GM12878 (cell line): ENCODE results near the gene NPAS3. TPM values are rescaled to one million over a fixed set of nuclear protein-coding genes. Genes with fewer than 3 reads are reported as not detected.

Source experiments
- ATAC-seq: fragments of 200-7000 bp; cut with Tn5 transposase; 3 replicates; pipeline ENCODE4 v1.9.1; 2020; ENCODE audit warnings: mild to moderate bottlenecking, moderate library complexity
- BruUV-seq: library from RNA; stranded (reverse); fragments of 400-500 nt; replicated peaks from 2 replicates; lab custom pipeline; 2021; lab: Mats Ljungman, UMichigan
- CTCF ChIA-PET: fragments of 300-600 bp; sonication (Branson Sonifier 250); formaldehyde crosslinking; extraction: SDS; loops from one replicate; lab custom pipeline; 2021; ENCODE audit warnings: inconsistent platforms; lab: Yijun Ruan, JAX
- POLR2A ChIA-PET: fragments of 350-600 bp; formaldehyde crosslinking; extraction: SDS; loops from one replicate; lab custom pipeline; 2021; ENCODE audit warnings: inconsistent platforms; lab: Charles Lee
- RAD21 ChIA-PET: fragments of 300-600 bp; sonication (Branson Sonifier 250); formaldehyde crosslinking; loops from one replicate; lab custom pipeline; 2023; ENCODE audit warnings: antibody characterized with exemption; ENCODE audit not compliant: unreplicated experiment; lab: Charles Lee
- SMC1A ChIA-PET: fragments of 300-600 bp; sonication (Branson Sonifier 250); formaldehyde crosslinking; loops from one replicate; lab custom pipeline; 2023; ENCODE audit not compliant: unreplicated experiment, uncharacterized antibody; lab: Charles Lee
- DNase-seq: peaks from one replicate; pipeline ENCODE4 v3.0.0-alpha.2; 2011; ENCODE audit warnings: low read depth, low spot score
- FAIRE-seq: peaks from 3 replicates; lab custom pipeline; 2011; peaks lifted over from hg19 to GRCh38; lab: Jason Lieb, UNC
- H2AFZ ChIP-seq: 2 replicates; pipeline ENCODE4 v1.6.0; 2011; ENCODE audit warnings: low read depth, low read length, control low read depth; ENCODE audit not compliant: control insufficient read depth
- H3K27ac ChIP-seq: 2 replicates; pipeline ENCODE4 v1.5.1; 2011; ENCODE audit warnings: control low read depth; ENCODE audit not compliant: control insufficient read depth, insufficient read depth
- H3K27me3 ChIP-seq, 2 experiments: replicated peaks in 1 of 2; 2 replicates each; pipeline versions ENCODE4 v1.6.0 to v1.6.1; 2011; ENCODE audit warnings: low read length in 1 of 2; ENCODE audit not compliant: control insufficient read depth in 2 of 2, insufficient read depth in 2 of 2
- H3K36me3 ChIP-seq, 2 experiments: 2 replicates each; pipeline ENCODE4 v1.5.1; 2011; ENCODE audit warnings: low read length in 1 of 2; ENCODE audit not compliant: control insufficient read depth in 2 of 2, insufficient read depth in 2 of 2
- H3K4me1 ChIP-seq: 2 replicates; pipeline ENCODE4 v1.6.1; 2011; ENCODE audit warnings: mild to moderate bottlenecking, low read length, moderate library complexity, mixed read lengths; ENCODE audit not compliant: control insufficient read depth, insufficient read depth
- H3K4me2 ChIP-seq: 2 replicates; pipeline ENCODE4 v1.6.0; 2011; ENCODE audit warnings: control low read depth; ENCODE audit not compliant: control insufficient read depth, insufficient read depth
- H3K4me3 ChIP-seq: fragments of 200-600 bp; sonication (generic); 2 replicates; pipeline ENCODE4 v1.5.1; 2016
- H3K79me2 ChIP-seq: 2 replicates; pipeline ENCODE4 v1.6.0; 2011; ENCODE audit warnings: low read length; ENCODE audit not compliant: control insufficient read depth, insufficient read depth
- H3K9ac ChIP-seq: 2 replicates; pipeline ENCODE4 v1.8.0; 2011; ENCODE audit warnings: low read length, control low read depth, mixed read lengths; ENCODE audit not compliant: control insufficient read depth, insufficient read depth
- H3K9me3 ChIP-seq: replicated peaks from 3 replicates; pipeline ENCODE4 v1.5.1; 2011; ENCODE audit warnings: mild to moderate bottlenecking, low read length; ENCODE audit not compliant: control insufficient read depth, insufficient read depth
- H4K20me1 ChIP-seq: 2 replicates; pipeline ENCODE4 v1.6.0; 2011; ENCODE audit not compliant: control insufficient read depth, insufficient read depth
- BACH1 ChIP-seq: fragments of 450-650 bp; IDR thresholded peaks from 2 replicates; pipeline ENCODE4 v1.6.1; 2017; ENCODE audit warnings: mild to moderate bottlenecking, borderline replicate concordance
- CBX3 ChIP-seq: fragments of 200-600 bp; sonication (generic); IDR thresholded peaks from 2 replicates; pipeline ENCODE4 v1.6.1; 2016; ENCODE audit warnings: low read depth, borderline replicate concordance
- CREM ChIP-seq: IDR thresholded peaks from 2 replicates; pipeline ENCODE4 v1.6.1; 2014; ENCODE audit warnings: antibody characterized with exemption, low read depth
- HDAC2 ChIP-seq: fragments of 200-600 bp; sonication (generic); IDR thresholded peaks from 2 replicates; pipeline ENCODE4 v1.6.1; 2017
- HDAC6 ChIP-seq: fragments of 200-600 bp; sonication (generic); IDR thresholded peaks from one replicate; pipeline ENCODE4 v1.8.0; 2017; ENCODE audit warnings: antibody characterized with exemption; ENCODE audit not compliant: unreplicated experiment
- HDGF ChIP-seq: fragments of 450-650 bp; IDR thresholded peaks from 2 replicates; pipeline ENCODE4 v1.6.1; 2016; ENCODE audit warnings: antibody characterized with exemption
- KLF5 ChIP-seq: fragments of 450-650 bp; IDR thresholded peaks from 2 replicates; pipeline ENCODE4 v1.6.1; 2014; ENCODE audit warnings: mild to moderate bottlenecking; ENCODE audit not compliant: partially characterized antibody
- MEF2A ChIP-seq: IDR thresholded peaks from 2 replicates; pipeline ENCODE4 v1.6.1; 2011; ENCODE audit warnings: low read depth, mild to moderate bottlenecking, low read length, moderate library complexity; ENCODE audit not compliant: insufficient read depth
- MTA2 ChIP-seq: fragments of 450-650 bp; IDR thresholded peaks from 2 replicates; pipeline ENCODE4 v1.6.1; 2016; ENCODE audit warnings: low read depth, mild to moderate bottlenecking, moderate library complexity
- MYB ChIP-seq: fragments of 150-350 bp; IDR thresholded peaks from 2 replicates; pipeline ENCODE4 v1.6.1; 2014; ENCODE audit warnings: mild to moderate bottlenecking, low read depth, low read length, borderline replicate concordance
- SUZ12 ChIP-seq: fragments of 200-600 bp; sonication (generic); IDR thresholded peaks from one replicate; pipeline ENCODE4 v1.6.1; 2018; ENCODE audit warnings: antibody characterized with exemption, mild to moderate bottlenecking; ENCODE audit not compliant: unreplicated experiment
- TARDBP ChIP-seq: IDR thresholded peaks from 2 replicates; pipeline ENCODE4 v1.6.1; 2016; ENCODE audit warnings: borderline replicate concordance
- TCF12 ChIP-seq: IDR thresholded peaks from 2 replicates; pipeline ENCODE4 v1.6.1; 2011; ENCODE audit warnings: low read depth, mild to moderate bottlenecking, low read length
- TCF7 ChIP-seq: IDR thresholded peaks from 2 replicates; pipeline ENCODE4 v1.6.1; 2014; ENCODE audit warnings: antibody characterized with exemption, borderline replicate concordance
- ZNF384 ChIP-seq: IDR thresholded peaks from 2 replicates; pipeline ENCODE4 v1.6.1; 2012; ENCODE audit warnings: low read depth, mild to moderate bottlenecking, low read length, improper control_type of control experiment, borderline replicate concordance
- ZZZ3 ChIP-seq: IDR thresholded peaks from 2 replicates; pipeline ENCODE4 v1.6.1; 2011; ENCODE audit warnings: low read depth; ENCODE audit not compliant: control insufficient read depth, insufficient read length
- WGBS: methylation state at CpG from one replicate; pipeline ENCODE4 v1.1.6; 2016; ENCODE audit warnings: low lambda C conversion rate; ENCODE audit not compliant: insufficient replicate concordance, insufficient coverage; ENCODE audit errors: missing lambda C conversion rate; 5-methylcytosine and 5-hydroxymethylcytosine counted together
- in situ Hi-C: fragments of 300-500 bp; cut with MboI; formaldehyde crosslinking; loops from 9 replicates; pipeline ENCODE4 v1.14.3; 2018; ENCODE audit warnings: mixed read lengths
- intact Hi-C: fragments of 100-400 bp; cut with micrococcal nuclease; formaldehyde crosslinking; loops from one replicate; pipeline ENCODE4 v1.14.2; 2022; ENCODE audit not compliant: unreplicated experiment
- polyA plus RNA-seq, 11 experiments: library from polyadenylated mRNA; depleted of rRNA in 4 of 11; unstranded in 6 of 11; stranded (reverse) in 5 of 11; fragments of >200 nt; fragmentation: Nextera tagmentation in 4 of 11; fragmentation: Illumina TruSeq in 1 of 11; extraction: Ambion mirVana in 4 of 11; extraction: Trizol in 1 of 11; gene quantifications; 1 replicate in 1 of 11; 2 replicates in 10 of 11; pipeline versions ENCODE4 v1.2.1 to v1.2.3, GENCODE V29; 2011 to 2016; ENCODE audit warnings: inconsistent platforms in 2 of 11, missing spikeins in 2 of 11, low read depth in 1 of 11
- total RNA-seq, 4 experiments: library from RNA; depleted of rRNA in 3 of 4; stranded (reverse); fragments of >200 nt in 3 of 4; fragmentation: Illumina TruSeq in 1 of 4; extraction: Trizol in 1 of 4; gene quantifications; 2 replicates each; pipeline versions ENCODE4 v1.2.1 to v1.2.3, GENCODE V29; 2013 to 2021
- TF ChIP-seq, protein P1 (sequence below): IDR thresholded peaks from 2 replicates; pipeline ENCODE4 v1.6.1; 2012; ENCODE audit warnings: low read depth, low read length, improper control_type of control experiment
- TF ChIP-seq, protein P2 (sequence below): IDR thresholded peaks from 2 replicates; pipeline ENCODE4 v1.6.1; 2011; ENCODE audit warnings: borderline replicate concordance, low read depth, mild to moderate bottlenecking, moderate library complexity, low read length; ENCODE audit not compliant: insufficient read depth, poor library complexity, severe bottlenecking
- TF ChIP-seq, protein P3 (sequence below): IDR thresholded peaks from 2 replicates; pipeline ENCODE4 v1.6.1; 2011; ENCODE audit warnings: mild to moderate bottlenecking, low read depth, low read length, moderate library complexity; ENCODE audit not compliant: insufficient replicate concordance

Gene NPAS3
- total and polyA plus RNA-seq, 10 of the 15 experiments (the other 5 are each of a cell fraction or from before 2014, with no cell fraction given): under 0.01 to 2.7 (median 0.03) TPM; not detected in 6

DNA sequence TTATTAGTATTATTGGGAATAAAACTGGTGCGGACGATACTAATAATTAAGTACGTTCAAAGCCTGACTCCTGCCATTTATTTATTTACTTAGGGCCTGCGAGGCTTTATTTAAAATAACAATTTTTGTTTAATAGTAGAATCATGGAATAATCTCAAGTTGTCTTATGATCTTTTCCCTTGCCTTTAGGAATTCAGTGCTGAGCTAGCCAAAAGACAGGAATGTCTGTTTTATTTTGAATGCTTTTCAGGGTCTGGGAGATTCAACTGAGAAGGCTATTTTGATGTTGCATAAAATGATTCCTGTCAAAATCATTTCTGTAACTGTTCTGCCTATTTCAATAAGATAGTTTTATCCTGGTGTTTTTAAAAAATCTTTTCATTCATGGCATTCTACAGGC is 522.4 kb downstream of the NPAS3 start:
- CTCF ChIA-PET: interaction anchor here (1.2 to 1.5 kb wide), 2 partner anchors 11 to 15 kb away, joined by 3 read pairs; no protein-coding TSS in a partner anchor
- BruUV-seq: no TSS peak
- H3K27ac ChIP-seq: no peak overlapping the region
- no peaks in the 10 kb centered on the region for H3K4me1 ChIP-seq
- no peak overlapping the region for H3K4me2 ChIP-seq
- RAD21 ChIA-PET: no interaction called here
- no peaks in the 10 kb centered on the region for H3K79me2 ChIP-seq
- no peak for DNase-seq
- no peaks in the 10 kb centered on the region for H3K27me3 ChIP-seq
- H3K9me3 ChIP-seq: no peaks in the 10 kb centered on the region
- H3K9ac ChIP-seq: no peak overlapping the region
- POLR2A ChIA-PET: no interaction called here
- intact Hi-C loops: no loop called here
- H2AFZ ChIP-seq: no peak overlapping the region
- no peaks in the 10 kb centered on the region for H3K36me3 ChIP-seq
- no peaks in the 10 kb centered on the region for H4K20me1 ChIP-seq
- WGBS: 70% methylated on average over 4 of the region's 4 CpGs
- no peak overlapping the region for H3K4me3 ChIP-seq
- TF ChIP-seq, protein P1, sequence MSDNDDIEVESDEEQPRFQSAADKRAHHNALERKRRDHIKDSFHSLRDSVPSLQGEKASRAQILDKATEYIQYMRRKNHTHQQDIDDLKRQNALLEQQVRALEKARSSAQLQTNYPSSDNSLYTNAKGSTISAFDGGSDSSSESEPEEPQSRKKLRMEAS: no peak
- TF ChIP-seq HDAC2: no peak
- TF ChIP-seq TARDBP: no peak
- TF ChIP-seq ZZZ3: no peak
- no peak for TF ChIP-seq ZNF384
- TF ChIP-seq MTA2: no peak
- TF ChIP-seq TCF7: no peak
- TF ChIP-seq, protein P2, sequence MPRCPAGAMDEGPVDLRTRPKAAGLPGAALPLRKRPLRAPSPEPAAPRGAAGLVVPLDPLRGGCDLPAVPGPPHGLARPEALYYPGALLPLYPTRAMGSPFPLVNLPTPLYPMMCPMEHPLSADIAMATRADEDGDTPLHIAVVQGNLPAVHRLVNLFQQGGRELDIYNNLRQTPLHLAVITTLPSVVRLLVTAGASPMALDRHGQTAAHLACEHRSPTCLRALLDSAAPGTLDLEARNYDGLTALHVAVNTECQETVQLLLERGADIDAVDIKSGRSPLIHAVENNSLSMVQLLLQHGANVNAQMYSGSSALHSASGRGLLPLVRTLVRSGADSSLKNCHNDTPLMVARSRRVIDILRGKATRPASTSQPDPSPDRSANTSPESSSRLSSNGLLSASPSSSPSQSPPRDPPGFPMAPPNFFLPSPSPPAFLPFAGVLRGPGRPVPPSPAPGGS: no peak
- TF ChIP-seq, protein P3, sequence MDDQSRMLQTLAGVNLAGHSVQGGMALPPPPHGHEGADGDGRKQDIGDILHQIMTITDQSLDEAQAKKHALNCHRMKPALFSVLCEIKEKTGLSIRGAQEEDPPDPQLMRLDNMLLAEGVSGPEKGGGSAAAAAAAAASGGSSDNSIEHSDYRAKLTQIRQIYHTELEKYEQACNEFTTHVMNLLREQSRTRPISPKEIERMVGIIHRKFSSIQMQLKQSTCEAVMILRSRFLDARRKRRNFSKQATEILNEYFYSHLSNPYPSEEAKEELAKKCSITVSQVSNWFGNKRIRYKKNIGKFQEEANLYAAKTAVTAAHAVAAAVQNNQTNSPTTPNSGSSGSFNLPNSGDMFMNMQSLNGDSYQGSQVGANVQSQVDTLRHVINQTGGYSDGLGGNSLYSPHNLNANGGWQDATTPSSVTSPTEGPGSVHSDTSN: no peak
- no peak for TF ChIP-seq MEF2A
- TF ChIP-seq MYB: no peak
- no peak for TF ChIP-seq TCF12
- no peak for TF ChIP-seq CBX3
- TF ChIP-seq CREM: no peak
- TF ChIP-seq KLF5: no peak
- TF ChIP-seq BACH1: no peak
- no peak for TF ChIP-seq HDAC6
- no peak for TF ChIP-seq HDGF
- no peak for TF ChIP-seq SUZ12
- SMC1A ChIA-PET: interaction anchor here (0.8 to 3.3 kb wide), 4 partner anchors 9 to 325 kb away, joined by 3 to 12 read pairs (median 6); no protein-coding TSS in a partner anchor
- ATAC-seq: no peak
- in situ Hi-C loops: no loop called here
- FAIRE-seq: no peak
